ENCODE measurements around the gene GPR173.

The GPR173 gene

GRCh38 chrX:53048169-53049126 is at the start of gene GPR173:
Gene GPR173 (plus strand): TSS chrX:53048789. CDS start chrX:53076622, 27,833 bp downstream.
- peak; percentile 58 for DNase-seq

DNA sequence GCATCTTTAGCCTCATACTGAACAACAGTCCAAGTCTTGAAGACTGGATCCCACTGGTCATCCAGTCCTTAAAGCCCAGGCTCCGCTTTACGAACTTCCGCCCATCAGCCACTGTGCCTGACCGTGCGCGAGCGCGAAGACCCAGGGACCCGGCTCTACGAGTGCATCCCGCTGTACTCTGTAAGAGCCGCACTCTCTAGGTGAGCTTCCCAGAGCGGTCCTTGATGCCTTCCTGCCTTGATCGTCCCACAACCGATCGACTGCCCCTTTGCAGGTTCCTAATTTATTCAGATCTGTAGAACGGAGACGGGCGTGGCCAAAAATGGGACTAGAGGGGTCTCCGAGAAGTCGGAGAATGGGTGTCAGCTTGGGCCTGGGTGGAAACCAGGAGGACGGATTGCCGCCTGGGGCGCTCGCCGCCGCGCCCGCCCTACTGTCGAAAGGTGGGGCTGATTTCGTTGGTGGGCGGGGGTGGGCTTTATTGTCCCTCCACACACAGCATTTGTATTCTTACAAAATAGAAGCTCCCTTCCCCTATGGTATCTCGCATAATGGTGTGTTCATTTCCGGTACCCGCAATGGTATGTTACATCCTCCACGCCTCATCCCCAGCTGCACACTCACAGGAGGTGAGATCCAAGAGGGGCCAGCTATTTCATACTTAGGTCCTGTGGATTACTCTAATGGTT is 48.0 kb upstream of the GPR173 start:
- no peak for DNase-seq

DNA sequence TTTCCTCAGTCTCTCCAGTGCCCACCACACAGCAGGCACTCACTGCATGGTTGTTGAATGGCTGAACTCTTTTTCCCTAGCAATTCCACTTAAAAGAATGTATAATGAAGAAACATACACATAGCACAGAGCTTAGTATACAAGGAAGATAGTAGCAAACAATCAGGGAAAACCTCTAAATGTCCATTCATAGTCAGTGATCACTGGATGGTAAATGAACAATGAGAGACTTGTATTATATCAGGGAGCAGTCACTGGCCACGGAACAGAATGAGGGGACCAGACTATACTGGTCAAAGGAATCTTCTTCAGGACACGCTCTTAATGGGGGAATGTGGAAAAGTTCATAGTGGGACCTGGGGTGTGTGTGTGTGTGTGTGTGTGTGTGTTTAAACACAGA is 46.6 kb upstream of the GPR173 start:
- no peak for DNase-seq

GRCh38 chrX:53003111-53003510 is 45.5 kb upstream of the GPR173 start:
- DNase-seq, result no peak

DNA sequence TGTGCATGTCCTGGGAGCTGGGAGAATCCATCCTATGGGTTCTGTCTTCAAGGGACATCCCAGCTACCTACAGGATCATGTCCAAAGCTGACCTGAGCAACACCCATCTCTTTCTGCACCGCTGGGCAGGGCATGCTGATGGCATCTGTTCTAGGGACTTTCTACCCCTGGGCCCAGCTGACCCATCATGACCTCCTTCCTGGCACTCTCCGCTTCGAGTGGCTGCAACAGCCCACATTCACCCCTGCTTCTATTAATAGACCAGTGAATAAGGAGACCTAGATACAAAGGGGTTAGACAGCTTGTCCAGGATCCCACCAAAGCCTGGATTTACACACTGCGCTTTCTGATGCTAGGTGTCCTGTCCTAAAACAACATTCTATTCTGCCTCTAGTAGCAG is 44.6 kb upstream of the GPR173 start:
- DNase-seq, result no peak

- no peak for DNase-seq
These were observed 43.8 kb upstream of the GPR173 start for GRCh38 chrX:53004811-53005210.

DNA sequence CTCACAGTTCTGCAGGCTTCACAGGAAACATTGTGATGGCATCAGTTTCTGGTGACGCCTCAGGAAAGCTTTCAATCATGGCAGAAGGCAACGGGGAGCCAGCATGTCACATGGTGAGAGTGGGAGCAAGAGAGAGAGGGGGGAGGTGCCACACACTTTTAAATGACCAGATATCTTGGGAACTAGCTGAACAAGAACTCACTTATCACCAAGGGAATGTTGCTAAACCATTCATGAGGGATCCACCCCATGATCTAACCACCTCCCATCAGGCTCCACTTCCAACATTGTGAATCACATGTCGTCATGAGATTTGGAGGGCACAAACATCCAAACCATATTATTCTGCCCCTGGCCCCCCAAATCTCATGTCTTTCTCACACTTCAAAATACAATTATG is 43.3 kb upstream of the GPR173 start:
- DNase-seq, result no peak

DNA sequence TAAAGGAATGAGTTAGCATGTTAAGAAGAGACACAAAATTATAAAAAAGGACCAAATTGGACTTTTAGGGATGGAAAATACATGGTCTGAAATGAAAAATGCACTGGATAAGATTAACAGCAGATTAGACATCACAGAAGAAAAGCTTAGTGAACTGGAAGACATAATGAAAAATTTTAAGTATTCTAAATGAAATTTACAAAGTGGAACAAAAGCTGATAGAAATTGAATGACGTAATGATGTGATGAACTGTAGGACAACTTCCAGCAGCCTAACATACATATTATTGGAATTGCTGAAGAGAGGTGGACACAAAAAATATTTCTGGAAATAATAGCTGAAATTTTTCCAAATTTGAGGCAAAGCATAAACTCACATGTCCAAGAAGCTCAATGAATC is 39.6 kb upstream of the GPR173 start:
- no peak for DNase-seq

GRCh38 chrX:53013291-53013690 is 35.3 kb upstream of the GPR173 start:
- DNase-seq, result no peak

- no peak for DNase-seq
These were observed 30.0 kb upstream of the GPR173 start for GRCh38 chrX:53018627-53019026.

DNA sequence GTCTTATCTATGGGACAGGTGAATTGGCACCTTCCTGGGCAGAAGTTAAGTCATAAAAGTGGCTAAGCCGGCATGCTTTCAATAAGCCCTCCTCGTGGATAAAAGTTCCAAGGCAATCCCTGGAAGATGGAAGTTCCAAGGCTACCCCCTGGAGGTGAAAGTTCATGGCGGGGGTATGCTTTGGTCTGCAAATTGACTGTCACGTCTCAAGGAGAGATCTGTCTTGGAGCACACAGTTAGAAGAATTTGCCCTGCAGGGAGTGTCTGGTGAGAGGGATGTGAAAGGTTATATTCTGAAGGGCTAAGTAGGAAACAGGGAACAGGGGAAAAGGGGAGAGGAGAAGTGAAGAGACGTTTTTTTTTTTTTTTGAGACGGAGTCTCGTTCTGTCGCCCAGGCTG is 26.2 kb upstream of the GPR173 start:
- DNase-seq, result no peak

GRCh38 chrX:53028678-53029077 is 19.9 kb upstream of the GPR173 start:
- DNase-seq, result no peak

- DNase-seq, result no peak
These were observed 17.2 kb upstream of the GPR173 start for GRCh38 chrX:53031380-53031779.

DNA sequence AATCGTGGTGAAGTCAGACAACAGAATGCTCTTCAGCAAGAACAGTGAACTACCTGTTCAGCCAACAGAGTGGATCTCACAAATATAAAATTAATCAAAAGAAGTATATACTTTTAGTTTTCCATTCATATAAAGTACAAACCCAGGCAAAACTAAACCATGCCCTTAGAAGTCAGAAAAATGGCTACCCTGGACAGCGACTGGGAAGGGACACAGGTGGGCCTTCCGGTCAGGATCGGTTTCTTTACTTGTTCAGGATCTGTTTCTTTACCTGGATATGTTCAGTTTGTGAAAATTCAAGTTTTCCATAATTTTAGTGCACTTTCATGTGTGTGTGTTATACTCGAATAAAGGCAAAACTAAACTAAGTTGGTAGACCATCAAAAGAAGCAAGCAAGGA is 12.4 kb upstream of the GPR173 start:
- no peak for DNase-seq

- no peak for DNase-seq
These were observed 9.4 kb upstream of the GPR173 start for GRCh38 chrX:53039236-53039635.

DNA sequence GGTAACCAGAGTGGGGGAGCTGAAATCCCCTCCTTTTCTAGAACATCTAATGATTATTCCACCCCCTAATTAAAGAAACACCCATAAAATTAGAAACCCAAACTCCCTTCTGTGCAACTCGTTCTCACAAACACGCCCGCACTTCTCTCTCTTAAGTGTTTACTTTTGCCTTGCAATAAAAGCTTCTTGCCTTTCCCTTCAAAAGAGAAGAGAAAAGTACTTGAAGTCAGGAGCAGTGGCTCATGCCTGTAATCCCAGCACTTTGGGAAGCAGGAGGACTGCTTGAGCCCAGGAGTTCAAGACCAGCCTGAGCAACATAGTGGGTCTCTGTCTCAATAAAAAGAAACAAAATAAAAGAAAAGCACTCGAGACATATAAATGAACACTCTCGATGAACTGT is 3.6 kb upstream of the GPR173 start:
- peak; percentile 1 for DNase-seq

- peak; percentile 1 for DNase-seq
These were observed 1.4 kb upstream of the GPR173 start for GRCh38 chrX:53047228-53047627.

- DNase-seq, result no peak
These were observed 533 bp downstream of the GPR173 start for GRCh38 chrX:53049127-53049517.

- DNase-seq, result no peak
These were observed 2.3 kb downstream of the GPR173 start for GRCh38 chrX:53050841-53051240.

GRCh38 chrX:53055244-53055849 is 6.8 kb downstream of the GPR173 start:
- DNase-seq, result no peak

GRCh38 chrX:53056292-53056691 is 7.7 kb downstream of the GPR173 start:
- no peak for DNase-seq

- no peak for DNase-seq
These were observed 16.5 kb downstream of the GPR173 start for GRCh38 chrX:53065104-53065503.

DNA sequence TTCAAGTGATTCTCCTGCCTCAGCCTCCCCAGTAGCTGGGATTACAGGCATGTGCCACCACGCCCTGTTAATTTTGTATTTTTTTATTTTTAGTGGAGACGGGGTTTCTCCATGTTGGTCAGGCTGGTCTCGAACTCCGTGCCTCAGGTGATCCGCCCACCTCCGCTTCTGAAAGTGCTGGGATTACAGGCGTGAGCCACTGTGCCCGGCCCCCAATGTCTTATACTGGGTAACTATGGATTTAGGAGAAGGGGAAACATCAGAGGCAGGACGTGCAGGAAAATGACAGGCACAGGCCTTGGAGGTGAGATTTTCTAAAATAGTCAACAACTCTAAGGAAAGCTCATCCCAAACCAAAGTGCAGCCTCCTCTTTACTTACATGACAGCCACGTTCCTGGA is 22.5 kb downstream of the GPR173 start:
- no peak for DNase-seq

Measured in NCI-H1436 (cell line).